Activated naive CD4-positive, alpha-beta T cell treated with anti-CD3 and anti-CD28 coated beads, Interleukin-2, amount 10 ng/mL, durations not matched to agents 7 days and 5 days (primary cell): ENCODE data around the gene ALMS1.
"Not testable (repeated sequence)": the region's sequence is repeated elsewhere in the genome, so short reads cannot be mapped to it uniquely, and the experiment has no call there.

ENCODE experiments used
- CTCF ChIA-PET: fragments of 350-600 bp; sonication (Branson Sonifier 250); formaldehyde crosslinking; loops from one replicate; lab custom pipeline; 2021; ENCODE audit warnings: antibody characterized with exemption; lab: Charles Lee
- DNase-seq: peaks from one replicate; pipeline ENCODE4 v3.0.0-alpha.2; 2020
- H3K27ac Mint-ChIP-seq: one replicate; pipeline ENCODE4 v1.8.0; 2021; ENCODE audit warnings: mild to moderate bottlenecking, moderate library complexity, mixed read lengths
- H3K27me3 Mint-ChIP-seq: one replicate; pipeline ENCODE4 v1.8.0; 2021; ENCODE audit warnings: mild to moderate bottlenecking, mixed read lengths
- H3K36me3 Mint-ChIP-seq: one replicate; pipeline ENCODE4 v1.8.0; 2021; ENCODE audit warnings: mixed read lengths
- H3K4me1 Mint-ChIP-seq: one replicate; pipeline ENCODE4 v1.8.0; 2021; ENCODE audit warnings: mixed read lengths
- H3K4me3 Mint-ChIP-seq: one replicate; pipeline ENCODE4 v1.8.0; 2021; ENCODE audit warnings: mild to moderate bottlenecking, moderate library complexity, mixed read lengths
- H3K9me3 Mint-ChIP-seq: one replicate; pipeline ENCODE4 v1.8.0; 2021; ENCODE audit warnings: mixed read lengths

Gene ALMS1

GRCh38 chr2:73504850-73505249, 119.2 kb downstream of the ALMS1 start:
- peaks cover 27% of the 10 kb centered on the region for H3K9me3 Mint-ChIP-seq
- H3K4me3 Mint-ChIP-seq, H3K4me1 Mint-ChIP-seq, H3K27ac Mint-ChIP-seq, DNase-seq, CTCF ChIA-PET, H3K27me3 Mint-ChIP-seq: not testable (repeated sequence)
- peaks cover 16% of the 10 kb centered on the region for H3K36me3 Mint-ChIP-seq

- H3K36me3 Mint-ChIP-seq: peaks cover 32% of the 10 kb centered on the region
Observed at GRCh38 chr2:73510470-73510869, 124.8 kb downstream of the ALMS1 start.

GRCh38 chr2:73516033-73516432, 130.4 kb downstream of the ALMS1 start:
- no peak for DNase-seq
- peaks cover 5% of the 10 kb centered on the region for H3K9me3 Mint-ChIP-seq
- no peak overlapping the region for H3K4me3 Mint-ChIP-seq
- H3K36me3 Mint-ChIP-seq: peaks cover 22% of the 10 kb centered on the region
- H3K27ac Mint-ChIP-seq: no peak overlapping the region
- CTCF ChIA-PET: no interaction called here
- H3K27me3 Mint-ChIP-seq: no peaks in the 10 kb centered on the region
- no peaks in the 10 kb centered on the region for H3K4me1 Mint-ChIP-seq

More at GRCh38 chr2:73510470-73510869, 124.8 kb downstream of the ALMS1 start:
- H3K27me3 Mint-ChIP-seq, DNase-seq, H3K27ac Mint-ChIP-seq, H3K4me3 Mint-ChIP-seq, H3K4me1 Mint-ChIP-seq, CTCF ChIA-PET: not testable (repeated sequence)
- H3K9me3 Mint-ChIP-seq: peaks cover 31% of the 10 kb centered on the region

DNA sequence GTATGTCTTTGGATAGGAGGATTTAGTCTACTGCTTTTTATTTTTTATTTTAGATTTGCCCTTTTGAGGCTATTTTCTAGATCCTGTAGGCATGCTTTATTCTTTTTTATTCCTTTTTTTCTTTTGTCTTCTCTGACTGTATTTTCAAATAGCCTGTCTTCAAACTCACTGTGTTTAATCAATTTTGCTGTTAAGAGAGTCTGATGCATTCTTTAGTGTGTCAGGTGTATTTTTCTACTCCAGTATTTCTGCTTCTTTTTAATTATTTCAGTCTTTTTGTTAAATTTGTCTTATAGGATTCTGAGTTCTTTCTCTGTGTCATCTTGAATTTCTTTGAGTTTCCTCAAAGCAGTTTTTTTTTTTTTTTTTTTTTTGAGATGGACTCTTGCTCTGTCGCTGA, 143.1 kb downstream of the ALMS1 start:
- Mint-ChIP-seq H3K9me3 (peaks cover 44% of the 10 kb centered on the region), H3K36me3 (peaks cover 70% of the 10 kb centered on the region), H3K4me1 (no peaks in the 10 kb centered on the region), H3K27me3 (no peaks in the 10 kb centered on the region), H3K4me3 (no peak overlapping the region), H3K27ac (no peak overlapping the region)
- CTCF ChIA-PET: no interaction called here
- no peak for DNase-seq

DNA sequence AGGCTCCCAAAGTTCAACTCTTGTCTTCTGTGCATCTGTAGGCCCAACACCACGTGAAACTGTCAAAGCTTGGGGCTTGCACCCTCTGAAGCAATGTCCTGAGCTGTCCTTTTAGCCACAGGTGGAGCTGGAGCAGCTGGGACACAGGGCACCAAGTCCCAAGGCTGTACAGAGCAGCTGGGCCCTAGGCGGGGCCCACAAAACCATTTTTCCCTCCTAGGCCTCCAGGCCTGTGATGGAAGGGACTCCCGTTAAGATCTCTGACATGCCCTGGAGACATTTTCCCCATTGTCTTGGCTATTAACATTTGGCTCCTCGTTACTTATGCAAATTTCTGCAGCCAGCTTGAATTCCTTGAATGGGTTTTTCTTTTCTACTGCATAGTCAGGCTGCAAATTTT, 145.1 kb downstream of the ALMS1 start:
- H3K4me3 Mint-ChIP-seq, DNase-seq, H3K27ac Mint-ChIP-seq, CTCF ChIA-PET, H3K4me1 Mint-ChIP-seq, H3K27me3 Mint-ChIP-seq: not testable (repeated sequence)
- Mint-ChIP-seq H3K9me3 (peaks cover 42% of the 10 kb centered on the region), H3K36me3 (peaks cover 74% of the 10 kb centered on the region)

DNA sequence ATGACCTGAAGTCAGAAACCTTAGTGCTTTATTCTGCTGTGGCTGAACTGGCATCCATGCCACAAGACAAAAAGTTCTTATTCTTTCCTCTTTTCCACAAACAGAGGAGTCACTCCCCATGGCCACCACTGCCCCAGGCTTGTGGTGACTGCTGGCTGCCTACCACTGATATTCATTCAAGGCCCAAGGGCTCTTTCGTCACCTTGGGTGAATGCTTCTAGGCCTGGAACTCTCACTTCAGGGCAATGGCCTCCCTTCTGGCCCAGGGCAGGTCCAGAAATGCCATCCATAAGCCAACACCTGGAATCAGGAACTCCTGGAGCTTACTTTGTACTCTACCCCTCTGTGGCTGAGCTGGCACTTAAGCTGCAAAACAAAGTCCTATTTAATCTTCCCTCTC, 146.7 kb downstream of the ALMS1 start:
- peaks cover 74% of the 10 kb centered on the region for H3K36me3 Mint-ChIP-seq
- no peak overlapping the region for H3K27ac Mint-ChIP-seq
- no peak for DNase-seq
- CTCF ChIA-PET: no interaction called here
- no peak overlapping the region for H3K4me3 Mint-ChIP-seq
- H3K4me1 Mint-ChIP-seq: no peaks in the 10 kb centered on the region
- no peaks in the 10 kb centered on the region for H3K27me3 Mint-ChIP-seq
- H3K9me3 Mint-ChIP-seq: peaks cover 35% of the 10 kb centered on the region

DNA sequence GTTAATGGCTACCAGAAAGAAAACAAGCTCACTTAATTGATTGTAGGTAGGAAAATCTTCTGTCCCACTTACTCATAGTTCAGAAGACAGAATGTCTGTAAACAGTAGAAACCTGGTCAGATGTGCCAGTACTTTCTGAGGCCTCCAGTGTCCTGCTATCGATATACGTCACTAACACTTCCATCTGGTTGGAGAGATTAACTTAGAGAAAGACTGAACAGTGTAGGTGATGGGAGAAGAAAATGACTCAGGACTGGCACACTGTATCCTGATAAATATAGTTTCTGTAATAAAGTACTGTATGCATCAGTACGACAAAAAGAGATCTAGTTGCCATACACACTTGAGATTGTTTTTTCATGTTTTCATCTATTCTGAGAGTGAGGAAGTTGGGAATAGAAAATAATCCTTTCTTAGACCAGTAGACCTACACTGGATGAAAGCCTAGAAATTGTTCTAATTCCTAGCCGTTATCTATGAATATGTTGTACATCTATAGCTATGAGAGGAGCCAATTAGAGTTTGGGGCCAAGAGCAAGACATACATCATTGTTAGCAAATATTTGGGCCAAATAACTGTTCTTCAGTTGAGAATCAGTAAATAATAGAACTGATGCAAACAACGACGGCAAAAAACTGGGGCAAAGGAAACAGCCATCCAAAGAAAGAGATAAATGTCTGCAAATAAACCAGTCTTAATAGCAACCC, 150.7 kb downstream of the ALMS1 start:
- H3K9me3 Mint-ChIP-seq: peaks cover 27% of the 10 kb centered on the region
- H3K4me1 Mint-ChIP-seq: no peaks in the 10 kb centered on the region
- DNase-seq: no peak
- CTCF ChIA-PET: no interaction called here
- no peak overlapping the region for H3K27ac Mint-ChIP-seq
- H3K4me3 Mint-ChIP-seq: no peak overlapping the region
- H3K27me3 Mint-ChIP-seq: no peaks in the 10 kb centered on the region
- H3K36me3 Mint-ChIP-seq: peaks cover 59% of the 10 kb centered on the region

GRCh38 chr2:73560875-73561274, 175.2 kb downstream of the ALMS1 start:
- DNase-seq, H3K27ac Mint-ChIP-seq, H3K9me3 Mint-ChIP-seq, H3K36me3 Mint-ChIP-seq, H3K27me3 Mint-ChIP-seq, H3K4me3 Mint-ChIP-seq, CTCF ChIA-PET, H3K4me1 Mint-ChIP-seq: not testable (repeated sequence)

- H3K4me3 Mint-ChIP-seq: no peak overlapping the region
- H3K4me1 Mint-ChIP-seq: no peaks in the 10 kb centered on the region
- H3K27ac Mint-ChIP-seq: no peak overlapping the region
- peaks cover 8% of the 10 kb centered on the region for H3K36me3 Mint-ChIP-seq
- CTCF ChIA-PET: no interaction called here
- H3K27me3 Mint-ChIP-seq: no peaks in the 10 kb centered on the region
- H3K9me3 Mint-ChIP-seq: no peaks in the 10 kb centered on the region
- DNase-seq: no peak
Observed at GRCh38 chr2:73561422-73561821, 175.8 kb downstream of the ALMS1 start.

GRCh38 chr2:73564986-73565385, 179.3 kb downstream of the ALMS1 start:
- no peak for DNase-seq
- no peaks in the 10 kb centered on the region for H3K27me3 Mint-ChIP-seq
- no peak overlapping the region for H3K27ac Mint-ChIP-seq
- CTCF ChIA-PET: no interaction called here
- H3K4me1 Mint-ChIP-seq: peaks cover 1% of the 10 kb centered on the region
- H3K4me3 Mint-ChIP-seq: no peak overlapping the region
- H3K36me3 Mint-ChIP-seq: peaks cover 5% of the 10 kb centered on the region
- H3K9me3 Mint-ChIP-seq: no peaks in the 10 kb centered on the region

GRCh38 chr2:73566288-73566878, 180.7 kb downstream of the ALMS1 start:
- H3K36me3 Mint-ChIP-seq: peaks cover 4% of the 10 kb centered on the region
- H3K4me1 Mint-ChIP-seq: peaks cover 3% of the 10 kb centered on the region

GRCh38 chr2:73575261-73575660, 189.6 kb downstream of the ALMS1 start:
- no peak for DNase-seq
- Mint-ChIP-seq H3K36me3 (peaks cover 13% of the 10 kb centered on the region), H3K4me1 (no peaks in the 10 kb centered on the region), H3K9me3 (peaks cover 8% of the 10 kb centered on the region), H3K27ac (no peak overlapping the region), H3K27me3 (no peaks in the 10 kb centered on the region), H3K4me3 (no peak overlapping the region)
- CTCF ChIA-PET: no interaction called here

More at GRCh38 chr2:73566288-73566878, 180.7 kb downstream of the ALMS1 start:
- Mint-ChIP-seq H3K27ac (no peak overlapping the region), H3K27me3 (no peaks in the 10 kb centered on the region), H3K9me3 (no peaks in the 10 kb centered on the region), H3K4me3 (no peak overlapping the region)
- no peak for DNase-seq
- CTCF ChIA-PET: no interaction called here

- H3K4me1 Mint-ChIP-seq: peaks cover 4% of the 10 kb centered on the region
- peaks cover 13% of the 10 kb centered on the region for H3K9me3 Mint-ChIP-seq
- no peak overlapping the region for H3K27ac Mint-ChIP-seq
- H3K36me3 Mint-ChIP-seq: peaks cover 28% of the 10 kb centered on the region
- CTCF ChIA-PET: no interaction called here
- H3K4me3 Mint-ChIP-seq: no peak overlapping the region
- DNase-seq: no peak
- no peaks in the 10 kb centered on the region for H3K27me3 Mint-ChIP-seq
Observed at GRCh38 chr2:73582364-73582763, 196.7 kb downstream of the ALMS1 start.

GRCh38 chr2:73588177-73588576, 202.5 kb downstream of the ALMS1 start:
- no peaks in the 10 kb centered on the region for H3K27me3 Mint-ChIP-seq
- DNase-seq: no peak
- peaks cover 6% of the 10 kb centered on the region for H3K36me3 Mint-ChIP-seq
- CTCF ChIA-PET: no interaction called here
- no peak overlapping the region for H3K4me3 Mint-ChIP-seq
- H3K4me1 Mint-ChIP-seq: no peaks in the 10 kb centered on the region
- no peak overlapping the region for H3K27ac Mint-ChIP-seq
- no peaks in the 10 kb centered on the region for H3K9me3 Mint-ChIP-seq

DNA sequence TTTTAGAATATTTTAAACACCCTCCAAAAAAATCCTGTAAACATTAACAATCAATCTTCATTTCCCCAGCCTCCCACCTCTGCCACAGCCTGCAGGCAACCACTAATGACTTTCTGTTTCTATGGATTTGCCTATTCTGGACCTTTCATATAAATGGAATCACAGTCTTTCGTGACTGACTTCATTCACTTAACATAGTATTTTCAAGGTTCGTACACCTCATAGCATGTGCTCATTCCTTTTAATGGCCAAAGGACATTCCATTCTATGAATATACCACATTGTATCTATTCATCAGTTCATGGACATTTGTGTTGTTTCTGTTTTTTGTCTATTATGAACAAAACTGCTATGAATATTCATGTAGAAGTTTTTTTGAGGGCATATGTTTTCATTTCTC, 208.0 kb downstream of the ALMS1 start:
- no peaks in the 10 kb centered on the region for H3K27me3 Mint-ChIP-seq
- H3K9me3 Mint-ChIP-seq: no peaks in the 10 kb centered on the region
- H3K4me3 Mint-ChIP-seq: no peak overlapping the region
- H3K36me3 Mint-ChIP-seq: peaks cover 3% of the 10 kb centered on the region
- no peaks in the 10 kb centered on the region for H3K4me1 Mint-ChIP-seq
- no peak overlapping the region for H3K27ac Mint-ChIP-seq
- DNase-seq: no peak
- CTCF ChIA-PET: no interaction called here
